H1 (cell line): Measurements from ENCODE around the gene CANX. TPM values are rescaled to one million over a fixed set of nuclear protein-coding genes. Genes with fewer than 3 reads are reported as not detected.

Experiments
- CTCF ChIA-PET: fragments of 300-600 bp; sonication (Branson Sonifier 250); formaldehyde crosslinking; loops from one replicate; lab custom pipeline; 2021; ENCODE audit not compliant: partially characterized antibody; lab: Charles Lee
- POLR2A ChIA-PET: fragments of 300-600 bp; sonication (Branson Sonifier 250); formaldehyde crosslinking; loops from one replicate; lab custom pipeline; 2021; ENCODE audit warnings: inconsistent platforms; ENCODE audit not compliant: partially characterized antibody; lab: Charles Lee
- DNase-seq, 2 experiments: peaks; one replicate each; pipeline versions ENCODE4 v3.0.0 to v3.0.0-alpha.2; 2010 to 2022; ENCODE audit warnings: low spot score in 2 of 2, low read depth in 1 of 2, mixed read lengths in 1 of 2
- FAIRE-seq: peaks from 2 replicates; lab custom pipeline; 2011; peaks lifted over from hg19 to GRCh38; lab: Jason Lieb, UNC
- H2AFZ ChIP-seq: 2 replicates; pipeline ENCODE4 v1.8.1; 2012; ENCODE audit warnings: low read length, inconsistent platforms
- H2AK5ac ChIP-seq: 2 replicates; pipeline ENCODE4 v1.6.1; 2013; ENCODE audit warnings: low read depth, low read length
- H2BK120ac ChIP-seq: replicated peaks from 2 replicates; pipeline ENCODE3; 2013; ENCODE audit warnings: low read depth, low read length, inconsistent platforms
- H2BK12ac ChIP-seq: 2 replicates; pipeline ENCODE4 v1.6.1; 2013; ENCODE audit warnings: low read depth, low read length
- H2BK15ac ChIP-seq: 2 replicates; pipeline ENCODE4 v1.6.1; 2013; ENCODE audit warnings: low read length
- H2BK20ac ChIP-seq: 2 replicates; pipeline ENCODE4 v1.6.1; 2013; ENCODE audit warnings: low read length
- H2BK5ac ChIP-seq: 2 replicates; pipeline ENCODE4 v1.6.1; 2013; ENCODE audit warnings: low read depth, low read length
- H3K14ac ChIP-seq: 2 replicates; pipeline ENCODE4 v1.6.1; 2013; ENCODE audit warnings: inconsistent platforms; ENCODE audit not compliant: insufficient read length
- H3K18ac ChIP-seq: 2 replicates; pipeline ENCODE4 v1.6.1; 2013; ENCODE audit warnings: low read length; ENCODE audit errors: extremely low read depth
- H3K23ac ChIP-seq: 2 replicates; pipeline ENCODE4 v1.6.1; 2013; ENCODE audit warnings: inconsistent platforms; ENCODE audit not compliant: insufficient read length
- H3K23me2 ChIP-seq: 2 replicates; pipeline ENCODE4 v1.6.1; 2013; ENCODE audit warnings: low read depth, low read length
- H3K27ac ChIP-seq: 2 replicates; pipeline ENCODE4 v1.6.1; 2011; ENCODE audit warnings: low read depth, low read length, inconsistent platforms
- H3K27me3 ChIP-seq, 4 experiments: replicated peaks in 1 of 4; 1 replicate in 1 of 4; 2 replicates in 3 of 4; pipeline versions ENCODE4 v1.6.1 to v1.8.1; 2011 to 2013; ENCODE audit warnings: low read length in 3 of 4, mild to moderate bottlenecking in 3 of 4, inconsistent platforms in 2 of 4, mixed read lengths in 2 of 4, moderate library complexity in 1 of 4; ENCODE audit not compliant: control insufficient read depth in 3 of 4, insufficient read depth in 3 of 4; ENCODE audit errors: extremely low read depth in 1 of 4
- H3K36me3 ChIP-seq, 4 experiments: 2 replicates each; pipeline versions ENCODE4 v1.6.1 to v1.8.1; 2011 to 2013; ENCODE audit warnings: mild to moderate bottlenecking in 4 of 4, low read length in 3 of 4, moderate library complexity in 2 of 4, control low read depth in 1 of 4, inconsistent platforms in 1 of 4; ENCODE audit not compliant: insufficient read depth in 4 of 4, control insufficient read depth in 2 of 4
- H3K4ac ChIP-seq: replicated peaks from 2 replicates; pipeline ENCODE3; 2013; ENCODE audit warnings: low read length, low read depth, mixed read lengths, inconsistent platforms; ENCODE audit not compliant: insufficient read length
- H3K4me1 ChIP-seq, 4 experiments: replicated peaks in 1 of 4; 1 replicate in 1 of 4; 2 replicates in 3 of 4; pipeline versions ENCODE4 v1.6.1 to v1.8.1; 2011 to 2013; ENCODE audit warnings: low read length in 3 of 4, inconsistent platforms in 2 of 4, mixed read lengths in 1 of 4; ENCODE audit not compliant: insufficient read depth in 4 of 4, control insufficient read depth in 3 of 4
- H3K4me2 ChIP-seq, 2 experiments: 2 replicates each; pipeline versions ENCODE4 v1.6.1 to v1.8.1; 2011 to 2013; ENCODE audit warnings: low read depth in 2 of 2, low read length in 2 of 2, control low read depth in 1 of 2, inconsistent platforms in 1 of 2, mild to moderate bottlenecking in 1 of 2; ENCODE audit not compliant: insufficient read depth in 1 of 2
- H3K4me3 ChIP-seq, 4 experiments: fragments of 200-600, 300-600 bp in 1 of 4; sonication (generic), shearing (Covaris generic), sonication (Bioruptor Twin) in 1 of 4; 2 replicates each; pipeline versions ENCODE4 v1.5.1 to v1.8.1; 2011 to 2016; ENCODE audit warnings: low read length in 4 of 4, low read depth in 3 of 4, control low read depth in 2 of 4, inconsistent platforms in 2 of 4, mild to moderate bottlenecking in 2 of 4, mixed read lengths in 1 of 4, moderate library complexity in 1 of 4; ENCODE audit not compliant: insufficient read depth in 2 of 4; ENCODE audit errors: extremely low read depth in 1 of 4
- H3K56ac ChIP-seq: replicated peaks from 2 replicates; pipeline ENCODE3; 2013; ENCODE audit warnings: low read depth, mild to moderate bottlenecking, mixed read lengths, low read length, inconsistent platforms; ENCODE audit not compliant: insufficient read length
- H3K79me1 ChIP-seq: 2 replicates; pipeline ENCODE4 v1.6.1; 2013; ENCODE audit warnings: low read depth, low read length, control low read depth
- H3K79me2 ChIP-seq, 2 experiments: 2 replicates each; pipeline versions ENCODE4 v1.6.1 to v1.8.1; 2012 to 2013; ENCODE audit warnings: low read length in 2 of 2, mild to moderate bottlenecking in 2 of 2, inconsistent platforms in 1 of 2; ENCODE audit not compliant: insufficient read depth in 2 of 2, control insufficient read depth in 1 of 2
- H3K9ac ChIP-seq, 4 experiments: replicated peaks in 1 of 4; 1 replicate in 1 of 4; 2 replicates in 3 of 4; pipeline versions ENCODE4 v1.6.1 to v1.8.1; 2011 to 2013; ENCODE audit warnings: low read depth in 3 of 4, low read length in 3 of 4, control low read depth in 2 of 4, mild to moderate bottlenecking in 2 of 4, moderate library complexity in 2 of 4, inconsistent platforms in 1 of 4; ENCODE audit errors: extremely low read depth in 1 of 4
- H3K9me3 ChIP-seq, 2 experiments: 2 replicates each; pipeline versions ENCODE4 v1.6.1 to v1.8.1; 2012 to 2013; ENCODE audit warnings: mild to moderate bottlenecking in 2 of 2, moderate library complexity in 2 of 2, control low read depth in 1 of 2, inconsistent platforms in 1 of 2, low read depth in 1 of 2, low read length in 1 of 2, mixed read lengths in 1 of 2; ENCODE audit not compliant: insufficient read depth in 2 of 2
- H4K20me1 ChIP-seq, 2 experiments: replicated peaks in 1 of 2; 2 replicates each; pipeline versions ENCODE3 to v1.8.1; 2011 to 2013; ENCODE audit warnings: inconsistent platforms in 2 of 2, low read length in 2 of 2, mild to moderate bottlenecking in 1 of 2; ENCODE audit not compliant: insufficient read depth in 2 of 2, control insufficient read depth in 1 of 2
- H4K5ac ChIP-seq: 2 replicates; pipeline ENCODE4 v1.6.1; 2013; ENCODE audit warnings: low read length, low read depth, mixed read lengths, inconsistent platforms; ENCODE audit not compliant: insufficient read length
- H4K8ac ChIP-seq: 2 replicates; pipeline ENCODE4 v1.8.0; 2013; ENCODE audit warnings: mild to moderate bottlenecking, moderate library complexity, low read length, inconsistent platforms; ENCODE audit not compliant: insufficient read depth; ENCODE audit errors: extremely low read depth
- H4K91ac ChIP-seq: replicated peaks from 2 replicates; pipeline ENCODE3; 2013; ENCODE audit warnings: low read length, mixed read lengths, inconsistent platforms; ENCODE audit not compliant: insufficient read length
- EP300 ChIP-seq, 2 experiments: IDR thresholded peaks; 1 replicate in 1 of 2; 2 replicates in 1 of 2; pipeline ENCODE4 v1.6.1; 2011 to 2012; ENCODE audit warnings: low read depth in 2 of 2, low read length in 2 of 2, mild to moderate bottlenecking in 2 of 2, borderline replicate concordance in 1 of 2, inconsistent platforms in 1 of 2, moderate library complexity in 1 of 2
- GABPA ChIP-seq: IDR thresholded peaks from 2 replicates; pipeline ENCODE4 v1.6.1; 2011; ENCODE audit warnings: mild to moderate bottlenecking, low read length, moderate library complexity, borderline replicate concordance; ENCODE audit not compliant: insufficient read depth
- GTF2F1 ChIP-seq: IDR thresholded peaks from 2 replicates; pipeline ENCODE4 v1.6.1; 2012; ENCODE audit warnings: low read depth, low read length, improper control_type of control experiment, borderline replicate concordance
- HDAC6 ChIP-seq: IDR thresholded peaks from one replicate; pipeline ENCODE4 v1.7.1; 2012; ENCODE audit warnings: low read depth, mild to moderate bottlenecking, inconsistent platforms, low read length, moderate library complexity
- JUND ChIP-seq: IDR thresholded peaks from 2 replicates; pipeline ENCODE4 v1.6.1; 2011; ENCODE audit warnings: mild to moderate bottlenecking, improper control_type of control experiment, low read length
- KDM5A ChIP-seq: fragments of 200-600 bp; IDR thresholded peaks from 2 replicates; pipeline ENCODE4 v1.7.1; 2012; ENCODE audit warnings: mild to moderate bottlenecking, low read length, inconsistent platforms, mixed read lengths
- RBBP5 ChIP-seq: IDR thresholded peaks from 2 replicates; pipeline ENCODE4 v1.7.1; 2012; ENCODE audit warnings: low read depth, mild to moderate bottlenecking, inconsistent platforms, low read length, moderate library complexity, borderline replicate concordance
- TAF1 ChIP-seq: IDR thresholded peaks from 2 replicates; pipeline ENCODE4 v1.6.1; 2011; ENCODE audit warnings: mild to moderate bottlenecking, low read depth, low read length
- WGBS, 2 experiments: shearing (Covaris generic) in 1 of 2; methylation state at CpG; one replicate each; pipeline versions ENCODE4 v1.1.6 to v1.1.7; 2013 to 2015; ENCODE audit warnings: low lambda C conversion rate in 2 of 2, mixed read lengths in 2 of 2, inconsistent platforms in 1 of 2, low coverage in 1 of 2, missing lambda C conversion rate in 1 of 2; ENCODE audit not compliant: insufficient replicate concordance in 2 of 2, insufficient coverage in 1 of 2, insufficient read length in 1 of 2; ENCODE audit errors: extremely low coverage in 1 of 2, missing lambda C conversion rate in 1 of 2; 5-methylcytosine and 5-hydroxymethylcytosine counted together
- polyA plus RNA-seq, 7 experiments: library from polyadenylated mRNA; depleted of rRNA in 3 of 7; stranded (reverse) in 5 of 7; unstranded in 2 of 7; fragments of >200 nt in 5 of 7; fragments of 200-250 nt in 2 of 7; gene quantifications; 1 replicate in 5 of 7; 2 replicates in 1 of 7; 4 replicates in 1 of 7; pipeline versions ENCODE4 v1.2.1 to v1.2.3, GENCODE V29; 2011 to 2013; ENCODE audit warnings: missing spikeins in 2 of 7, mixed read lengths in 2 of 7
- total RNA-seq: library from RNA; stranded (reverse); fragmentation: NEBNext Ultra II Directional; extraction: Animal tissue kit (Norgen Biotek cat#: 25700); gene quantifications from 2 replicates; pipeline ENCODE4 v1.2.1, GENCODE V29; 2021
- TF ChIP-seq, protein P1 (sequence below): IDR thresholded peaks from 2 replicates; pipeline ENCODE4 v1.6.1; 2011; ENCODE audit warnings: low read depth, mild to moderate bottlenecking, low read length; ENCODE audit not compliant: insufficient read depth

Gene CANX
- total and polyA plus RNA-seq, 2 of the 8 experiments (the other 6 are each of a cell fraction or from before 2014, with no cell fraction given) = 136 to 691 TPM

DNA sequence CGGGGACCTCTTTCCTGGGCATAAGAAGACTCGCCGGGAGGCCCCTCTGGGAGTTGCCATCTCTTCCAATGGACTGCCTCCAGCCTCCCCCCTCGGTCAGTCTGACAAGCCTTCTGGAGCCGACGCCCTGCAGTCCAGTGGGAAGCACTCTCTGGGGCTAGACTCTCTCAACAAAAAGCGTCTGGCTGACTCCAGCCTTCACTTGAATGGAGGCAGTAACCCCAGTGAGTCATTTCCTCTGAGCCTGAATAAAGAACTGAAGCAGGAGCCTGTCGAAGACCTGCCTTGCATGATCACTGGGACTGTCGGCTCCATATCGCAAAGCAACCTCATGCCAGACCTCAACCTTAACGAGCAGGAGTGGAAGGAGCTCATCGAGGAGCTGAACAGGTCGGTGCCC lies 66.6 kb downstream of the CANX start:
- Histone ChIP-seq H3K9me3 (no peaks in the 10 kb centered on the region), H4K8ac (no peak overlapping the region), H3K27me3 (no peaks in the 10 kb centered on the region), H3K18ac (no peak overlapping the region), H3K79me1 (peaks cover 10% of the 10 kb centered on the region), H3K79me2 (peaks cover 0 to 58% of the 10 kb centered on the region in 2 experiments; a peak in 2 of 4 replicates), H3K4me1 (peaks cover 3 to 21% (median 4%) of the 10 kb centered on the region in 4 experiments), H3K23me2 (no peaks in the 10 kb centered on the region), H4K91ac (no peak overlapping the region), H2BK5ac (no peak overlapping the region), H3K56ac (no peak overlapping the region), H3K23ac (no peak overlapping the region), H3K27ac (no peak overlapping the region), H2BK15ac (no peak overlapping the region), H2BK12ac (no peak overlapping the region), H3K14ac (no peak overlapping the region), H3K9ac (no peak overlapping the region), H2AFZ (no peak overlapping the region), H4K5ac (no peak overlapping the region), H3K4me3 (no peak overlapping the region), H3K4ac (no peak overlapping the region), H3K36me3 (peaks cover 15 to 40% (median 22%) of the 10 kb centered on the region in 4 experiments), H3K4me2 (no peak overlapping the region), H2BK20ac (no peak overlapping the region), H2AK5ac (no peak overlapping the region), H2BK120ac (no peak overlapping the region), H4K20me1 (peaks cover 19 to 28% of the 10 kb centered on the region in 2 experiments)
- TF ChIP-seq KDM5A = no peak
- TF ChIP-seq HDAC6 = no peak
- TF ChIP-seq JUND = no peak
- TF ChIP-seq, protein P1, sequence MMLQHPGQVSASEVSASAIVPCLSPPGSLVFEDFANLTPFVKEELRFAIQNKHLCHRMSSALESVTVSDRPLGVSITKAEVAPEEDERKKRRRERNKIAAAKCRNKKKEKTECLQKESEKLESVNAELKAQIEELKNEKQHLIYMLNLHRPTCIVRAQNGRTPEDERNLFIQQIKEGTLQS = no peak
- TF ChIP-seq GTF2F1 = no peak
- no peak for TF ChIP-seq EP300 (IDR thresholded peaks at IDR 0.05; ENCODE audit: borderline replicate concordance in 1 of 2, low read depth in 2 of 2, low read length in 2 of 2)
- TF ChIP-seq GABPA = no peak
- no peak for TF ChIP-seq RBBP5
- TF ChIP-seq TAF1 = no peak
- no peak for FAIRE-seq
- POLR2A ChIA-PET = no interaction called here
- no peak for DNase-seq
- WGBS, 2 experiments = 92% methylated on average over 13 of the region's 13 CpGs; no CpG with 5 or more reads in 1 of the 2 experiments
- CTCF ChIA-PET = interaction anchor here (0.7 to 6.0 kb wide), 4 partner anchors 11 to 48 kb away, joined by 3 to 53 read pairs (median 3); no protein-coding TSS in a partner anchor
